GM19395 (cell line): Measurements from ENCODE around the gene PLXNA4.
"Not testable (repeated sequence)": the region's sequence is repeated elsewhere in the genome, so short reads cannot be mapped to it uniquely, and the experiment has no call there.

Experiments used
- ATAC-seq: cut with Tn5 transposase; IDR thresholded peaks from one replicate; pipeline ENCODE4 v1.9.1; 2021; ENCODE audit warnings: mild to moderate bottlenecking, moderate library complexity; ENCODE audit not compliant: unreplicated experiment

Gene PLXNA4

DNA sequence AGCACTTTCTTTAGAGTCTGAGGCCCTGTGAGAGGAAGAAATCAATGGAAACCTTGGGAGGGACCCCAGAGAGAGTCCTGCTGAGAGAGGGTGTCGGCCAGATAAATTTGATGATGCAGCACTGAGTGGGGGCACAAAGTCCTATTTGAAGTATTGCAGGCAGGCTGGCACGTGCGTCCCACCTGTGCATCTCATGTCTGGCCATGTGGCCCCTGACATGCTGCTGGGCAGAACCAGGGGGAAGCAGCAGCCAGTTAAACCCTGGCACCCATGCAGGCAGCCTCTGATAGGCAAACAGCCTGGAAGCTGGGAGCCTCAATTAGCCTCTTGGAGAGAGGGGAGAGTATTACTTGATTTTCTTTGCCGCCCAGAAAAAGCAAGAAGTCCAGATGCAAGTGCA lies 180.9 kb downstream of the PLXNA4 start:
- no peak for ATAC-seq

- ATAC-seq: no peak
These were observed 181.7 kb downstream of the PLXNA4 start for GRCh38 chr7:132394283-132395198.

DNA sequence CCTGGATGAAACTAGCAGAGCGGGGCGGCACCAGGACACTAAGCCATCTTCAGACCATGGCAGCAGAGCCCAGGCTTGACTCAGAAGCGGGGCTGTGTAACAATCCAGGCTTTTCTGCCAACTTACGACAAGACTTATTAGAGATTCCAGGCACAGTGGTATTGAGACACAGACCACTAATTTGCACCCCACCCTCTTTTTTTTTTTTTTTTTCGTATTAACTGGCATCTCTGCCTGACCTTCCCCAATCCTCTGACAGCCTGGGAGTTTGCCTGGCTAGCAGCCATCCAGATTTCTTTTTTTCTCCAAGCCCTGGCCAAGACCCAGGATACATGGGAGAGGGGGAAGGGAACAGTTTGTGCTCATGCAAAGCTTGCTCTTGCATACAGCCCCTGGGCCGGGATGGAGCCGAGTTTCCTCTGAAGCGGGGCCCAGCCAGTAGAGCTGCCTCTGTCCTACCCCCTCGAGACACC lies 182.4 kb downstream of the PLXNA4 start:
- ATAC-seq: no peak

DNA sequence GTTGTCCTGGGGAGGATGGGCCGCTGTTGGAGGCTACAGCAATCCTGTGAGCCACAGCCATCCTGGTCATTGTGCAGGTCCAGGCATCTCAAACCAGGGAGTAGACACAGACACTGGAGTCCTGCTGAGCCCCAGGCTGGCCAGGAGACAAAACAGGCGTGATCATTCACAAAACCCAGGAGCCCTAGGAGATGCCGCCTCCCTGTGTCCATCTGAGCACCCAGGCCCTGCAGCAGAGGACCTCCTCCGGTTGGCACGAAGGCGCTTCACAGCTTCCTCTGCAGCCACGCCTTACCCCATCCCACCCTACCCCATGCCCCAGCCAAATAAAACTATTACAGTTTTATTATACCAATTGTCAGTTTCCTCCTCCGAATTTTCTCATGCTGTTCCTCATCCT lies 183.6 kb downstream of the PLXNA4 start:
- no peak for ATAC-seq

DNA sequence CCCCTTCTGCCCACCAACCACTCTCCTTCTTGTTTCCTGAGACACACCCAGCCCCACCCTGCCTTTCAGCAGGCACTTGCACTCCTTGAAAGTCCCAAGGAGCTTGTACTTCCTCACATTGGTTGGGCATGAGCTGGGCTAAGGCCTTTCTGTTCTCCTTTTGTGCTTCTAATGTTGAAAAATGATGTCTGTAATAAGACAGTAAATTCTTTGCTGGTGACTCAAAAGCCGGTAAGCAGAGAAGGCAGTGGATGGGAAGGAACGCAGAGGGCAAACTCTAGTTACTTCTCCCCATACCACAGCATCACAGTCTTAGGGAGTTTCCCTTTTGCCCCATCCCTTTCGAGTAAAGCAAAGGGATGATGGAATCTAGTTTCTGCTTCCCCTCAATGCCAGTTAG lies 185.6 kb downstream of the PLXNA4 start:
- ATAC-seq: no peak

DNA sequence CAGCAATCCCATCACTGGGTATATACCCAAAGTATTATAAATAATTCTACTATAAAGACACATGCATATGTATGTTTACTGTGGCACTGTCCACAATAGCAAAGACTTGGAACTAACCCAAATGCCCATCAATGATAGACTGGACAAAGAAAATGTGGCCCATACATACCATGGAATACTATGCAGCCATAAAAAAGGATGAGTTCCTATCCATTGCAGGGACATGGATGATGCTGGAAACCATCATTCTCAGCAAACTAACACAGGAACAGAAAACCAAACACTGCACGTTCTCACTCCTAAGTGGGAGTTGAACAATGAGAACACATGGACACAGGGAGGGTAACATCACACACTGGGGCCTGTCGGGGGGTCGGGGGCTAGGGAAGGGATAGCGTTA lies 186.2 kb downstream of the PLXNA4 start:
- not testable (repeated sequence) for ATAC-seq

DNA sequence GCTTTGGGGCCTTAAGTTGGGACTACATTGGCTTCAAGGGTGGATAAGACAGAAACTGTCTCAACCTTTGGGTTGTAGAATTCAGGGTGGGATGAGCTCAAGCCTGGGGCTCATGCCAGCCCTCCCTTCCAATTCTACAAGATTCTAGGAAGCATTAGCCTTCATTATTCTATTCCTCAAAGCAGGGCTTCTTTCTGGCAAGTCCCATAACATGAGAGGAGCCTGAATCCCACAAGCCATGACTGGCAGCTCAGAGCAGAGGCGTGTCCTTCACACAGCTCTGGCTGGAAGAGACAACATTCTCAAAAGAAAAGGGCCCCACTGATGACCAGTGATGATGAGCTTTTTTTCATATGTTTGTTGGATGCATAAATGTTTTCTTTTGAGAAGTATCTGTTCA lies 187.6 kb downstream of the PLXNA4 start:
- ATAC-seq: no peak

DNA sequence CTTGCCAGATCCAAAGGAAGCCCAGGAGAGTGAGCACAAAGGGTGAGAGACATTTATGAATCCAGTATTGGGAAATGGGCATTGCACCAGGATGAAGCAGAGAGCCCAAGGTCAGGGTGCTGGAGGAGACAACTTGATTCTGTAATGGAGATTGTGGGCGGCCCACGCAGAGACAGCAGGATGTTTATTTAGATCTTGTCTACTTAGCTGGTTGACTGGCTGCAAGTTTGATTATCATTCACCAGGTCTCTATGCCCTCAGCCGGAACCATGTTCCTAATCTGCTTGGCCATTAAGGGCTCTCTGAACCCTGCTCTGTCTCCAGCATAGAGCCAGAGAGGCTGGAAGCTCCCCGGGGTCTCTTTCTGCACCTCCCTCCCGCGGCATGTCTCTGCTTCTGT lies 188.7 kb downstream of the PLXNA4 start:
- no peak for ATAC-seq

GRCh38 chr7:132386201-132386681 lies 190.0 kb downstream of the PLXNA4 start:
- no peak for ATAC-seq

GRCh38 chr7:132383962-132384361 lies 192.3 kb downstream of the PLXNA4 start:
- ATAC-seq: no peak

DNA sequence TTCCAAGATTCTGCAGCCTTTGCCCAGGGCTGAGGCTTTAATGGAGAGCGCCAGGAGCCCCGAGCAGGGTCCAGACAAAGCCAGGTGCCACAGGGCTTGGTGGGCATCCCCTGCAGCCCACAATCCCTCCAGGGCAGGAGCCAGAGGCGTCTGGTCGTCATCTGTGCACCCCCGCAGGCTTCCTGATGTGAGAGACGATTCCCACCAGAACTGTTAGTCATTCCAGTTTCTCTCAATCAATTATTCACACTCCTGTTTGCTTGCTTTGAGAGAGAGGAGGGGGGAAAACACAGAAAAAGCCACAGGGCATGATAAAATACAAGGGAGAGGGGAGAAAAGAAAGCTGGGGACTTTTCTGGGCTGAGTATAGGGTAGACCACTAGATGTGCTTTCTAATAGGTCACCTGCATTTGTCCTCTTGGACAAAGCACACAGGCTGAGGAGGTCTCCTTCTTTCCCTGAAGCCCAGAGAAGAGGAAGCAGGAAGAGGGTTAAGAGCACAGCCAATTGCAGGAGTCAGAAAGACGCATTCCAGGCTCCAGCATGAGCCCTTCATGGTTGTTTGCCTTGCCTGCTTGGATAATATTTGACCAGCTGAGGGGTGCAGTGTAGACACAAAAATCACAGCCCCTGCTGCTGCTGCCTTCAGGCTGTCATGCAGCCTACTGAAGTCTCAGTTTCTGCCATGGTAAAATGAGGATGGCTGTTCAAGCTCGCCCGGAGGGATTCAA lies 194.4 kb downstream of the PLXNA4 start:
- no peak for ATAC-seq

GRCh38 chr7:132380059-132380458 lies 196.2 kb downstream of the PLXNA4 start:
- ATAC-seq: no peak

GRCh38 chr7:132379292-132379691 lies 197.0 kb downstream of the PLXNA4 start:
- ATAC-seq: no peak

GRCh38 chr7:132377703-132378584 lies 198.3 kb downstream of the PLXNA4 start:
- ATAC-seq: no peak

DNA sequence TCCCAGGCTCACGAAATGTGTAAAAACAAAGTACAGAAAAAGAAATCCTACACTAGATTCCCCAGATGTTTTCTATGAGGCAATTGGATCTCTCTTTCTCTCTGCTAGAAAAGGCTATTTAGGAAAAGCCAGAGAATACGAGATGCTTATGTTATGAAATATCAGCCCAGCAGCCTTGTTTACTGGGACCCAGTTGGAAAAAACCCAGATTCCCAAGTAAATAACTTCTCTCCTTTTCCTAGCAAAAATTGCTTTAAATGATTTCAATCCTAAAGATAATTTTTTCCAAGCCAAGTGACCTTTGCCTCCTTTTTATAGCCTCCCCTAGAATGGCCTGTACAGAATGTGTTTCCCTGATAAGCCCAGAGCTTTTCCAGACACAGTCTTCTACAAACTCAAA lies 199.3 kb downstream of the PLXNA4 start:
- ATAC-seq: no peak

GRCh38 chr7:132376361-132377013 lies 199.8 kb downstream of the PLXNA4 start:
- ATAC-seq: no peak

DNA sequence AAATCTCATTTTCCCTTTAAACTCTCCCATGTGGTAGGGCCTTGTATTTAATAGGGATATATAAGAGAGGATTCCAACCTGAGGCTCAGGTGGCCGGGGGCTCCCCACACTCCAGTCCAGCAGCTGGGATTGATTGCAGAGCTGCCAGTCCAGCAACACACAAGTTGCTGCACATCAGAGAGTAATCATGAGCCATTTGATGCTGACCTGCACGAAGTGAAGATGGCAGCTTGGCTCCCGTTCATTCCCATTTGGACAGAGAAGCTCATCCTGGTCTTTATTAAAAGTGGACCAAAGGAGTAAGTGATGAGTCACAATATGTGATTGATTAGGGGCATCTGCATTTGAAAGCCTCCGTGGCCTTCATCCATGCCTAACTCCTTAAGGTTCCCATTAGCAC lies 202.4 kb downstream of the PLXNA4 start:
- ATAC-seq: no peak

GRCh38 chr7:132373041-132373440 lies 203.2 kb downstream of the PLXNA4 start:
- no peak for ATAC-seq

- ATAC-seq: no peak
These were observed 204.3 kb downstream of the PLXNA4 start for GRCh38 chr7:132371948-132372347.

DNA sequence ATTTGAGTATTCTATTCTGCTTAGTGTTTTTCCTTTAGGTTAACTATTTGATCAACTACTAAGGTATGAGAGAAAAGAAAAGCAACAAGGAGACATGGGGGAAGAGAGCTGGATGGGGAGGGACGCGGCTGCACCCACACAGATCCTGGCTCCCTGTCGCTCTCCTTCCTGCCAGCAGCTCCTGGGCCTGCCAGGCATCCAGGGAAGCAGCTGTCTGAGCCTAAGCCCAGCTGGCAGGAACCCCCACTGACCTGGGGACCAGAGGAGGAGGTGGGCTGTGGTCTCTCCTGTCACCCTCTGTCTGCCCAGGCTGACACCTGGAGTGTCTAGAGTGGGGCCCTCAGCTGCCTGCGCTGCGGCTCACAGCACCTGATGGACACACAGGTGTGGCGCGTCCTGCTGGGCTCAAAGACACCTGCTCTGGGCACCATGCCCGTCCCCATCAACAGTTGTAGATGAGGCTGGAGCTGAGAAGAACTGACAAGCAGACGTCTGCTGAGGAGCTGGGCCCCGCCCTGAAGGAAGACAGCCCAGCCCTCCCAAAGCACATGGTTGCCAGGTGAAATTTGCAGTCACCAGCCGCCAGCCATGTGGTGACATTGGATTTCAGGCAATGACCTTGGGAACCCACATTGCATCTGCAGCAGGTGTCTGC lies 207.9 kb downstream of the PLXNA4 start:
- ATAC-seq: no peak
